ENCODE results near the gene ELL2. TPM values are rescaled to one million over a fixed set of nuclear protein-coding genes. Genes with fewer than 3 reads are reported as not detected.

The ELL2 gene
- total and polyA plus RNA-seq, 2 of the 13 experiments (the other 11 are each of a cell fraction or from before 2014, with no cell fraction given) = 78.9 to 97.1 TPM

DNA sequence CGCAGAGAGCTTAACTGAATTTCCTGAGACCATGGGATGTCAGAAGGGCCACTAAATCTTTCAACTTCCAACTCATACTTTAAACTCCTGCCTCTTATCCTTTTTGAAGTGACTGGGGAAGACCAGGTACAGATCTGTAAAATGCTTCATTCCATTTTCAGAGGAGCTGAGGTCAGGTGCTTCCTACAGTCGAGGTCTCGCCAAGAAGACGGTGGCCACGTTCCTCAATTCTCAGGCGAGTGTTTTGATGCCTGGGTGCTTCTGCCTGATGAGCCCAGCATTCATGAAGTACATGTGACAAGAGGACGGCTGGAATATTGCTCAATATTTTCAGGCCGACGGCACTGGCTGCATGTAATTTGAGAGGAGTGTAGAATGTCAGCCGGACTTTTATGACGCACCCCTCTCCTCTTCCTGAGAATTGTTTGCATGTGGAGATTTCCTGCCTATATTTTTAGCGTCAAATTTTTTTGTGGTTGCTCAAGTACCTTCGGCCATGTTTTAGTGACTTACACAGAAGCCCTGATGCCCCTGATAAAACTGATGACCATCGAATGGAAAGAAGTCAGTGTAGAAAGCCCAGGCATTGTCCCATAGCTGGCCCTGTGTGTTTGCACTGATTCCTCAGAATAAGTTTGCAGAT lies 100.3 kb downstream of the ELL2 start (continued):
- TF ChIP-seq, protein P1, sequence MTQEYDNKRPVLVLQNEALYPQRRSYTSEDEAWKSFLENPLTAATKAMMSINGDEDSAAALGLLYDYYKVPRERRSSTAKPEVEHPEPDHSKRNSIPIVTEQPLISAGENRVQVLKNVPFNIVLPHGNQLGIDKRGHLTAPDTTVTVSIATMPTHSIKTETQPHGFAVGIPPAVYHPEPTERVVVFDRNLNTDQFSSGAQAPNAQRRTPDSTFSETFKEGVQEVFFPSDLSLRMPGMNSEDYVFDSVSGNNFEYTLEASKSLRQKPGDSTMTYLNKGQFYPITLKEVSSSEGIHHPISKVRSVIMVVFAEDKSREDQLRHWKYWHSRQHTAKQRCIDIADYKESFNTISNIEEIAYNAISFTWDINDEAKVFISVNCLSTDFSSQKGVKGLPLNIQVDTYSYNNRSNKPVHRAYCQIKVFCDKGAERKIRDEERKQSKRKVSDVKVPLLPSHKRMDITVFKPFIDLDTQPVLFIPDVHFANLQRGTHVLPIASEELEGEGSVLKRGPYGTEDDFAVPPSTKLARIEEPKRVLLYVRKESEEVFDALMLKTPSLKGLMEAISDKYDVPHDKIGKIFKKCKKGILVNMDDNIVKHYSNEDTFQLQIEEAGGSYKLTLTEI (CRISPR knock-in tag; conservative IDR thresholded peaks at IDR 0.05) = no peak
- no peak for TF ChIP-seq KDM5A (IDR thresholded peaks at IDR 0.05; ENCODE audit: borderline replicate concordance, low read length)
- TF ChIP-seq ZNF83 (CRISPR knock-in tag; IDR thresholded peaks at IDR 0.05; ENCODE audit: borderline replicate concordance) = no peak
- TF ChIP-seq, protein P2, sequence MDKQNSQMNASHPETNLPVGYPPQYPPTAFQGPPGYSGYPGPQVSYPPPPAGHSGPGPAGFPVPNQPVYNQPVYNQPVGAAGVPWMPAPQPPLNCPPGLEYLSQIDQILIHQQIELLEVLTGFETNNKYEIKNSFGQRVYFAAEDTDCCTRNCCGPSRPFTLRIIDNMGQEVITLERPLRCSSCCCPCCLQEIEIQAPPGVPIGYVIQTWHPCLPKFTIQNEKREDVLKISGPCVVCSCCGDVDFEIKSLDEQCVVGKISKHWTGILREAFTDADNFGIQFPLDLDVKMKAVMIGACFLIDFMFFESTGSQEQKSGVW (CRISPR knock-in tag; IDR thresholded peaks at IDR 0.05; ENCODE audit: borderline replicate concordance) = no peak
- no peak for TF ChIP-seq MTF2 (CRISPR knock-in tag; IDR thresholded peaks at IDR 0.05; ENCODE audit: borderline replicate concordance)
- TF ChIP-seq, protein P3, sequence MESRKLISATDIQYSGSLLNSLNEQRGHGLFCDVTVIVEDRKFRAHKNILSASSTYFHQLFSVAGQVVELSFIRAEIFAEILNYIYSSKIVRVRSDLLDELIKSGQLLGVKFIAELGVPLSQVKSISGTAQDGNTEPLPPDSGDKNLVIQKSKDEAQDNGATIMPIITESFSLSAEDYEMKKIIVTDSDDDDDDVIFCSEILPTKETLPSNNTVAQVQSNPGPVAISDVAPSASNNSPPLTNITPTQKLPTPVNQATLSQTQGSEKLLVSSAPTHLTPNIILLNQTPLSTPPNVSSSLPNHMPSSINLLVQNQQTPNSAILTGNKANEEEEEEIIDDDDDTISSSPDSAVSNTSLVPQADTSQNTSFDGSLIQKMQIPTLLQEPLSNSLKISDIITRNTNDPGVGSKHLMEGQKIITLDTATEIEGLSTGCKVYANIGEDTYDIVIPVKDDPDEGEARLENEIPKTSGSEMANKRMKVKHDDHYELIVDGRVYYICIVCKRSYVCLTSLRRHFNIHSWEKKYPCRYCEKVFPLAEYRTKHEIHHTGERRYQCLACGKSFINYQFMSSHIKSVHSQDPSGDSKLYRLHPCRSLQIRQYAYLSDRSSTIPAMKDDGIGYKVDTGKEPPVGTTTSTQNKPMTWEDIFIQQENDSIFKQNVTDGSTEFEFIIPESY (CRISPR knock-in tag; IDR thresholded peaks at IDR 0.05) = peak; percentile 57; the same call in 1 of the 2 replicates
- TF ChIP-seq ZNF607 (CRISPR knock-in tag; IDR thresholded peaks at IDR 0.05; ENCODE audit: borderline replicate concordance) = 0 out of 2 replicates have a peak, but pooled peaks have one; percentile 26
- TF ChIP-seq ZNF605 (CRISPR knock-in tag; IDR thresholded peaks at IDR 0.05) = peak; percentile 42; the same call in 1 of the 2 replicates
- TF ChIP-seq ZNF337 (CRISPR knock-in tag; IDR thresholded peaks at IDR 0.05; ENCODE audit: borderline replicate concordance, low read depth) = no peak
- TF ChIP-seq, protein P4, sequence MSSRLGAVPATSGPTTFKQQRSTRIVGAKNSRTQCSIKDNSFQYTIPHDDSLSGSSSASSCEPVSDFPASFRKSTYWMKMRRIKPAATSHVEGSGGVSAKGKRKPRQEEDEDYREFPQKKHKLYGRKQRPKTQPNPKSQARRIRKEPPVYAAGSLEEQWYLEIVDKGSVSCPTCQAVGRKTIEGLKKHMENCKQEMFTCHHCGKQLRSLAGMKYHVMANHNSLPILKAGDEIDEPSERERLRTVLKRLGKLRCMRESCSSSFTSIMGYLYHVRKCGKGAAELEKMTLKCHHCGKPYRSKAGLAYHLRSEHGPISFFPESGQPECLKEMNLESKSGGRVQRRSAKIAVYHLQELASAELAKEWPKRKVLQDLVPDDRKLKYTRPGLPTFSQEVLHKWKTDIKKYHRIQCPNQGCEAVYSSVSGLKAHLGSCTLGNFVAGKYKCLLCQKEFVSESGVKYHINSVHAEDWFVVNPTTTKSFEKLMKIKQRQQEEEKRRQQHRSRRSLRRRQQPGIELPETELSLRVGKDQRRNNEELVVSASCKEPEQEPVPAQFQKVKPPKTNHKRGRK (CRISPR knock-in tag; IDR thresholded peaks at IDR 0.05) = no peak
- no peak for TF ChIP-seq KDM4B (CRISPR knock-in tag; IDR thresholded peaks at IDR 0.05)
- no peak for TF ChIP-seq JDP2 (CRISPR knock-in tag; IDR thresholded peaks at IDR 0.05; ENCODE audit: borderline replicate concordance)
- no peak for TF ChIP-seq SMARCE1 (IDR thresholded peaks at IDR 0.05; ENCODE audit: borderline replicate concordance)
- no peak for TF ChIP-seq ZNF660 (CRISPR knock-in tag; IDR thresholded peaks at IDR 0.05; ENCODE audit: borderline replicate concordance, low read depth)
- no peak for TF ChIP-seq POLR2G (IDR thresholded peaks at IDR 0.05; ENCODE audit: low read depth, low read length)
- TF ChIP-seq ZNF543 (CRISPR knock-in tag; IDR thresholded peaks at IDR 0.05) = no peak
- TF ChIP-seq, protein P5, sequence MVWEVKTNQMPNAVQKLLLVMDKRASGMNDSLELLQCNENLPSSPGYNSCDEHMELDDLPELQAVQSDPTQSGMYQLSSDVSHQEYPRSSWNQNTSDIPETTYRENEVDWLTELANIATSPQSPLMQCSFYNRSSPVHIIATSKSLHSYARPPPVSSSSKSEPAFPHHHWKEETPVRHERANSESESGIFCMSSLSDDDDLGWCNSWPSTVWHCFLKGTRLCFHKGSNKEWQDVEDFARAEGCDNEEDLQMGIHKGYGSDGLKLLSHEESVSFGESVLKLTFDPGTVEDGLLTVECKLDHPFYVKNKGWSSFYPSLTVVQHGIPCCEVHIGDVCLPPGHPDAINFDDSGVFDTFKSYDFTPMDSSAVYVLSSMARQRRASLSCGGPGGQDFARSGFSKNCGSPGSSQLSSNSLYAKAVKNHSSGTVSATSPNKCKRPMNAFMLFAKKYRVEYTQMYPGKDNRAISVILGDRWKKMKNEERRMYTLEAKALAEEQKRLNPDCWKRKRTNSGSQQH (CRISPR knock-in tag; IDR thresholded peaks at IDR 0.05; ENCODE audit: low read depth) = no peak
- TF ChIP-seq KDM6A (CRISPR knock-in tag; IDR thresholded peaks at IDR 0.05; ENCODE audit: low read depth) = no peak
- TF ChIP-seq NFIC (IDR thresholded peaks at IDR 0.05; ENCODE audit: low read length) = no peak
- TF ChIP-seq ZNF567 (CRISPR knock-in tag; IDR thresholded peaks at IDR 0.05; ENCODE audit: borderline replicate concordance) = no peak
- TF ChIP-seq REL (CRISPR knock-in tag; conservative IDR thresholded peaks at IDR 0.05) = no peak
- TF ChIP-seq ZNF768 (CRISPR knock-in tag; IDR thresholded peaks at IDR 0.05) = no peak
- TF ChIP-seq PHF5A (CRISPR knock-in tag; IDR thresholded peaks at IDR 0.05; ENCODE audit: low read depth, unreplicated experiment) = peak; percentile 20

Measured in HepG2 (cell line).